ENCODE data around the gene NRIP2.

The NRIP2 gene

DNA sequence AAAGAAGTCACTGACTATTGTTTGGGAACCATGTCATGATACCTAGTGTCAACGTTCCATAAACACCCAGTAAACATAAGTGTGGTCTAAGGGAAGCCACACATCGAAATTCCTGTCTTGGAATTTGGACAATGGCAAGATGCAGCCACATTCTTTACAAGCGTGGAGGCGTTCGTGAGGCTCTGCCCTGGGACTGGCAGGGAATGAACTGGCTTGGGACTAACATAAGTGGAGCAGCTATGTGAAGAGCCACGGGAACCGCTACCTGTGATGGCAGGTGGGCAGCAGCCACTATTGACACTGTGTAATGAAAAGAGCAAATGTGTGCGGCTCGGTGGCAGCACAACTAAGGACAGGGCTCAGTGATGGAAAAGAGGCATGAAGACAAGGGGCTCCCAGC is 10.0 kb upstream of the NRIP2 start:
- no peak for DNase-seq

- DNase-seq: no peak
Measured at GRCh38 chr12:2842948-2843347, 8.1 kb upstream of the NRIP2 start.

DNA sequence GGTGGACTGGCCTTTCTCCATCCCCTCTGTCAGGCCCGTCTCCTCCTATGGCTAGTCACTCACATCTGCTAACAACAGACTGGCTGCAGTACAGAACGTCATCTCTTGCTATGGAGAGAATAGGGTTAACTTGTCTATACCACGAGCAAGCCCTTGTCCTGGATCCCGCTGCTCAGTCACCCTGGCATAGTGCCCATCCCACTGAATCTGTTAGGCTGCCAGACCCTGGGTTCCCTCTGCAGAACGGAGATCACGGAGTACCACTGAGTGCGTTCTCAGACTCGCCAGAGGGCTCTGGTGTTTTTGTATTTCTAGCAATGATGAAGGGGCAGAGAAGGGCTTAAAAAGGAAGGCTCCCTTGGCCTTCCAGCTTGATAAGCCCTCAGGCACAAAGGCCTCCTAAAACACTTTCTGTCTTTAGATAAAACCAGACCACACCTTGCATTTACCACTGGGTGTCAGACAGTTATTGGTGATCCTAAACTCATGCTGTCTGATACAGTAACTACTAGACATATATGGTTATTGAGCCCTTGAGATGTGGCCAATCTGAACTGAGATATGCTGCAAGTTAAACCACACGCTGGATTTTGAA is 6.3 kb upstream of the NRIP2 start:
- no peak for DNase-seq

DNA sequence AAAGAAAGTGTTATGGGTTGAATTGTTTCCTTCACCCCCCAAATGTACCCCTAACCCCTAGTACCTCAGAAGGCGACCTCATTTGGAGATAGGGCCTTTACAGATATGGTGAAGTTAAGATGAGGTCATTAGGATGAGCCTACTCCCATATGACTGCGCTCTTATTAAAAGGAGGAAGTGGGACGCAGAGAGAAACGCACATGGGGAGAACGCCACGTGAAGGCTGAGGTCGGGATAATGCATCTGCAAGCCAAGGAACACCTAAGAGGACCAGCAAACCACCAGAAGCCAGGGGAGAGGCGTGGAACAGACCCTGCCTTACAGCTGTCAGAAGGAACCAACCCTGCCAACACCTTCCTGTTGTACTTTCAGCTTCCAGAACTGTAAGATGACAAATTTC is 1.7 kb upstream of the NRIP2 start:
- DNase-seq: no peak

GRCh38 chr12:2835691-2836403 is 1.0 kb upstream of the NRIP2 start:
- DNase-seq: no peak

GRCh38 chr12:2833810-2834209 is 1.0 kb downstream of the NRIP2 start:
- no peak for DNase-seq

DNA sequence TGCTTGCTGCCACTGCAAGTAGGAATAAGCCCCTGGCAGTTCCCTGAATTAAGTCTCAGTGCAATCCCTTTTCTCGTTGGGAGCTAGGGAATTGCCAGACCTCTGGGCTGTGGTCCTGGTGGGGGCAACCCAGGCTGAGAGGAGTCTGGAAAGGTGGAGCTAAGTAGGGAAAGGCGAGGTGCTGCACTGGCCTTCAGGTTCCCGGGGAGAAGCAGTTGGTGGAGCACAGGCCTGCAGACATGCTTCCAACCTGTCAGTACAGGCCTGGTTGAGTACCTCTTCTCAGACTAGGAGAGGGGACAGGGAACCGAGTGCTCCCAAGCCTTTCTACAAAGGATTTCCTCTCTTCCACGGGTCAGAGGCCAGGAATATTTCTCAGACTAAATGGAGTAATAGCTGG is 1.5 kb downstream of the NRIP2 start:
- DNase-seq: no peak

DNA sequence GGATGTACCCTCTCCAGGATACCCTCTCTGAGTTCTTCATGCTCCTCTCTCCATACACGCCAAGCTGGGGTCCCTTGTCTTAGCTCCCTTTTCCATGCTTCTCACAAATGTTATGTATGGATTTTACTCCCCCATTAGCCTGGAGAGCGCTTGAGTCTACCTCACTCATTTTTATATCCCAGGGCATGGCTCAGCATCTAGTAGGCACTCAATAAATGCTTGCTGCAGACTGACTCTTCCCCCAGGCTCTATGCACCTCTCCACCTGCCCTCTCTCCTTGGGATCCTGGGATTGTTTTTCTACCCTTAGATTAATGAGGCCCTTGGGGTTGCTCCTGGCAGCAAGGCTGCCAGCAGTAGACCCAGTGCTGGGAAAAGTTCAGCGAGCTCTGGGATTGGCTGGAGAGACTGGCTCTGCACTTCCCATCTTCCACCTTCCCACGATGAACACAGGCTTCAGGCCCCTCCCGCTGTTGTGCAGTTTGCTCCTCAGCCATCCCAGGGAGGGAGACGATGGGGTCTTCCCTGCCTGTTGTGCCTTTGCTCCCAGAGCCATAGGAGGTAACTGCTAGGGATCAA is 2.2 kb downstream of the NRIP2 start:
- no peak for DNase-seq

- DNase-seq: no peak
Measured at GRCh38 chr12:2829275-2829674, 5.6 kb downstream of the NRIP2 start.

DNA sequence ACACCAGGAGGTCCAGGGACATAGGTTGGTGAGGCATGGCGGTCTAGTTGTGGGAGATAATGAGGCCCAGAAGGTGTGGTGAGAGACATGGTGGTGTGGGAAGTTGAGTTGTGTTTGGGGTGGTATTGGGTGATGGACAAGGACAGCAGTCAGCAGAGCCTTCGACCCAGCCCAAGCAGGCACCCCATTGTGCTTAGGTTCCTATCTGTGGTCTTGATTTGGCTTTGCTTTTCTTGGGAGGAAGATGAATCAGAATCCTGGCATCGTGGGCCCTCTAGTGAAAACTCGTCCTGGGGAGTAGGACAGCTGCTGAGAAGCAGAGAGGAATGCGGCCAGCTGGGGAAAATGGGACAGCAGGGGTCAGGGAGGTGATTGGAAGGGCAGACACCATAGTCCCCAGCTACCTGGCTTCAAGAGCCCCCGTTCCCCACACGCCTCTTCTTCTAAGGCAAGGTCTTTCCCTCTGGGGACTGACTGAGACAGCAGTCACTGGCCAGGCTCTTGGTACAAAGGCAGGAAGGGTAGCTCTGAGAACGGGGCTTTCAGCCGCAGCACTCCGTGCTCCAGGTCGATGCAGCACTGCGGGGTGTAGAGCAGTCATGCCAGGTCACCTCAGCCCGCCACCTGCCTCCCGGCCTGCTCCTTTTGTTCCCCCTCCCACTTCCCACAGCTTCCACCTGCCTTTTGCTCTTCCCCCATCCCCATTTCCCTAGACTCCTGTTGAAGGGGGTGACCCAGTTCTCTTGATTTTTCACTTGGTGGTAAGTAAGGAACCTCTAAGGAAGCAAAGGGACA is 7.9 kb downstream of the NRIP2 start:
- DNase-seq: no peak

DNA sequence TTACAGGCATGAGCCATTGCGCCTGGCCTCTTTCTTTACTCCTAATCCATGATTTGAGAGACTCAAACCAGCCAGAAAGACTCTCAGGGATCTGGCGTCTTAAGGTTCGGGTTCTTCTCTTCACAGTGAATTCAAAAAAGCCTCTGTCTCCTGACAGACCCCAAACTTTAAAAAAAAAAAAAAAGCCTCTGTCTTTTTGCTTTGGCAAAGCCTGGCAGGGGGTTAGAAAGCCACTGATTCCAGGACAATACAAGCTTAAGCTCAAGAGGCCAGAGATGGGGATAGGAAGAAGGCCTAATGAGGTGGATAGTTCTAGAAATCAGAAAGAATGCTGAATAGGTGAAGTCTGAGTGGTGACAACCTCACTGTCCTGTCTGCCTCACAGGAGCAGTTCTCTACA is 8.8 kb downstream of the NRIP2 start:
- DNase-seq: no peak

- DNase-seq: no peak
Measured at GRCh38 chr12:2825132-2825531, 9.7 kb downstream of the NRIP2 start.

DNA sequence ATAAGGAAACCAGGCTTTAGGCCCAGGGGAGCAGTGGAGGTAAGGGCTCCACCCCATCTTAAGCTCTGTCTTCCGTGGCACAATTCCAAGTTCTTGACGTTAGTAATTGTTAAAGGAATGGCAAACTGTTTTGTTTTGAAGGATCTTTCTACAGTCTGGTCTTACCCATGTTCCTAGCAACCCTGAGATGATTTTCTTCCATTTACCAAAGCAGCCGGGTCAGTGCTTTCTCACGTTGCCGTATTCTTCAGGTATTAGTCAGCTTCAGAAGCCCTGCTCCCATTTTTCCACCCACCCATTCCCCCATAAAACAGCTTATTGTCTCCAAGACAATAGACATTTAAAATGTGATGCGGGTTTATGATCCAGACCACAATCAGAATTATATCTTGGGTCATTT is 10.3 kb downstream of the NRIP2 start:
- no peak for DNase-seq

GRCh38 chr12:2823483-2823882 is 11.4 kb downstream of the NRIP2 start:
- no peak for DNase-seq

DNA sequence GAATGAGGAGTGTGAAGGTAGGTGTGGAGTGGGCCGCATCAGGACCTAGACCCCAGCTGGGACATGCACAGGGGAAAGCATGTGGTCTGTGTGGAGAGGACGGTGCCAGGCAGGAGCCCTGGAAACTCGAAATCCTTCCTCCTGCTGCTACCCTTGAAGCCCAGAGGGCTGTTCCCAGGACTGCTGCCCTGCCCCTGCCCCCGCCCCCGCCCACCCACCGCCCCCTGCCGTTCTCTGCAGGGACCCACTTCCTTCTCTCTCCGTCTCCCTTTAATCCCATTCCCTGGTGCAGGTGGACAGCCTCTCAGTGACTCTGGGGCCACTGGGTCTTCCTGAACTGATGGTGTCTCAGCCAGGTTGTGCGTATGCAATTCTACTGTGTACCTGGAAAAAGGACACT is 14.4 kb downstream of the NRIP2 start:
- no peak for DNase-seq

GRCh38 chr12:2819810-2820209 is 15.0 kb downstream of the NRIP2 start:
- DNase-seq: no peak

DNA sequence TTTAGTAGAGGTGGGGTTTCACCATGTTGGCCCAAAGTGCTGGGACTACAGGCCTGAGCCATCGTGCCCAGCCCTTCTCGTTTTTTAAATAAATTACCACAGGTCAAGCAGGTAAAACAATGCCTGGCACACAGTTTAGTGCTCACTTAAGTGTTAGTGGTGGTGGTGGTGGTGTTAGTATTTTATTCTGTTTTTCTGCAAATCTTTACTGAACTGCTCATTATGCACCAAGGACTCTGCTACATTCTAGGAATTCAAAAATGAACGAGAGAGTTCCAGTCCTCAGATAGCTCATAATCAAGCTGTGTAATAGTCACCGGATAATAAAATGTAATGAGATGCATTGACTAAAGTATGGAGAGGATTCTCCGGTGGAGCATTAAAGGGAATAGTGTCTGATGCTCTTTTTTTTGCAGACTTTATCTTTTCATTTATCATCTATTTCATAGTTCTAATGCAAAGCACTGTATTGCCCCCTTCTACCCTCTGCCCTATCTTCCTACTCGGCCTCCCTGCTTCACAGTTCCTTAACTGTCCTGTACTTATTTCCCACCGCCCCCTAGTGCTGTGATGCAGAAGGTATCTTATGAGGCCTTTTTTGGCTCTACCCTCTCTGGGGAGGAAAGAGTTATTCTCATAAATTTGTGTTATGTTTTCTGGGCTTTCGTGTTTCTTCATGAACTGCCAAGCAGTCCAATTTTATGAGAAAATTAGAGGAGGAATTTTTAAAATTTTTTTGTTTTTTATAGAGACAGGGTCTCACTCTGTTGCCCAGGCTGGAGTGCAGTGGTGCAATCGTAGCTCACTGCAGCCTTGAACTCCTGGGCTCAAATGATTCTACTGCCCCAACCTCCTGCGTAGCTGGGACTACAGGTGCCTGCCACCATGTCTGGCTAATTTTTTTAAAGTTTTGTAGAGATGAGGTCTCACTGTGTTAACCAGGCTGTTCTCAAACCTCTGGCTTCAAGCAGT is 21.3 kb downstream of the NRIP2 start:
- no peak for DNase-seq

DNA sequence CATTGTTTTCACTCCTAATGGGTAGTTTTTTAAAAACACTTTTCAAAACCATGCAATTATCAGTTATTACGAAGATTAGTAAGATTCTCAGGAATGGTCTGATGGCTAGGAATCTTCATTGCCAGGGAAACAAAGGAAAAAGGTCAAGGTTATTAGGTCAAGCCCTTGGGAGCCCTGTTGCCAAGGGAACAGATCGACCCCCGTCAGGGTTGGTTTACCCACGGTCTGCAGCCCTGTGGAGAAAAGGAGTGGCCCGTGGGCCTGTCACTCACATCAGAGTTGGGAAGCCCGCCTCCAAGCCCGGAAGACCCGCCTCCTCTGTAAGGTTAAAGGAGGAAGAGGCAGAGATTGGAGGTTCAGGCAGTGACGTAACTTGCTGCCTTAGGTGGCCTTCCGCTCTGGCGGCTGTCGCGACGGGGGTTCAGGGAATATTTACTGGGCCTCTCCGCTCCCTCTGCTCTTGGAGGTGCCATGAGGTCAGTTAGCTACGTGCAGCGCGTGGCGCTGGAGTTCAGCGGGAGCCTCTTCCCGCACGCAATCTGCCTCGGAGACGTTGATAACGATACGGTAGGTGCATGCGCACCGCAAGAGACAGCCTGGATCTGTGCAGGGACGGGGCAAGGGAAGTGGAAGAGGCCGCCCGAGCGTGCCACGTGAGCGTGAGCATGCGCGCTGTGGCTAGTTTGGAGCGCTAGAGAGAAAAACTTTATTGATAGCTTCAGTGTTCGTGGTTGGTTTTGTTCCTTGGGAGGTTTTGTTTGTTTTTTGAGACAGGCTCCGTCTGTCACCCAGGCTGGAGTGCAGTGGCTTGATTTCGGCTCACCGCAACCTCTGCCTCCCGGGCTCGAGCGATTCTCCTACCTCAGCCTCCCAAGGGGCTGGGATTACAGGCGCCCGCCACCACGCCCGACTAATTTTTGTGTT is 22.3 kb downstream of the NRIP2 start, which contains the start of gene ITFG2:
TSS of gene ITFG2 (plus strand) at position 379 of the 924 bp plus-strand sequence. CDS start at position 472, 93 bp downstream.
- DNase-seq: peak; percentile 97

DNA sequence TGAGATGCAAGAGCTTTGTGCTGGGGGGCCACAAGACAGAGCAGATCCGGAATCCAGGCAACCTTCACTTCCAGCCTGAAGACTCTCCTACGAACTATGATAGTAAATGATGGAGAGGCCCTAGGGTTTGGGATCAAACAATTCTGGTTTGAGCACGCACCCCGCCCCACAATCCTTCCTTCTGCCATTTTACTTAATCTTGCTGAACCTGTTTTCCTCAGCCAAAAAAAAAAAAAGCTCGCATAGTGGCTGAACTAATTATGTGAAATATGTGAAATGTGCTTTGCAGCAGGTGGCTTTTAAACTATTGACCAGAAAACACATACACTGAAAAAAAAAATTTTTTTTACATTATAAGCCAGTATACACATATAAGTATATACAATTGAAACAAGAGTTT is 23.0 kb downstream of the NRIP2 start:
- DNase-seq: no peak

DNA sequence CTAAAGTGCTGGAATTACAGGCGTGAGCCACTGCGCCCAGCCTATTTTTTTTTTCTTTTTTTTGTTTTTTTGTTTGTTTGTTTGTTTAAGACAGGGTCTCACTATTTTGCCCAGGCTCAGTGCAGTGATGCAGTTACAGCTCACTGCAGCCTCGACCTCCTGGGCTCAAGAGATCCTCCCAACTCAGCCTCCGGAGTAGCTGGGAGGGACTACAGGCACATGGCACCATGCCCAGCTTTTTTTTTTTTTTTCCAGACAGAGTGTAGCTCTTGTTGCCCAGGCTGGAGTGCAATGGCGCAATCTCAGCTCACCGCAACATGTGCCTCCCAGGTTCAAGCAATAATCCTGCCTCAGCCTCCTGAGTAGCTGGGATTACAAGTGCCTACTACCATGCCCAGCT is 28.1 kb downstream of the NRIP2 start:
- no peak for DNase-seq

GRCh38 chr12:2805143-2805520 is 29.7 kb downstream of the NRIP2 start:
- DNase-seq: no peak
